ENCODE measurements around the gene CLIC2. TPM values are rescaled to one million over a fixed set of nuclear protein-coding genes. Genes with fewer than 3 reads are reported as not detected.

CLIC2 gene
- total RNA-seq, 1 experiment from 2014 or later: 0.98 TPM

DNA sequence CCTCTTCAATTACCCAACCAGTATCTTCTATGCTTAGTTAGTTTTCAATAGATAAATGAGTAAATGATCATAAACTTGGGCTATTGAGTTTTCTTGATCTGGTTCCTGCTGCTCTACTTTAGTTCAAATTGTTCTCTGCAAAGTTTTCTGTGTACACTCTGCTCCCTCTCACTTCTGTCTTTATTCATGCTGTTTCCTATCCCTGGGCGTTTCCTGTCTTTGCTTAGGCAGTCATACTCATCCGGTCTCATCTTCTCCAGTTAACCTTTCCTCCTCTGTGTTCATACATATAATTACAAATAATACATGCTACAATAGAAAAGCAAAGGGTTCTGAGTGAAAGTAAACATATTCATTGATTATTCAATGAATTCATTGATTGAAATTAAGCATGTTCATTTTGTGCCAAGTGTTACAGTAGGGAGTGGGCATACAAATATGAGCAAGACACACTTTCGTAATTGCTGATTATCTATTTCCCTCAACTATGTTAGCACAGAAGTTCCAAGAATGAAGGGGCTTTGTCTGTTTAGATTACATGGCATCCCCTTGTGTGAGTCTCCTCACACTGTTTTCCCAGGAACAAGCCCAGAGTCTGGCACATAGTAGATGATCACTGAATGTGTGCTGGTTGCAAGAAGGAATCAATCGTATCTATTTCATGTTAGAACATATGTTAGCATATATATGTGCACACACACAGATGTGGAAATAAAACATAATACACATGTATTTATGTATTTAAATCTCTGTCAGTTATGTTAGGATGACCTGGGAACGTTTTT, 71.3 kb downstream of the CLIC2 start:
- Histone ChIP-seq H3K79me1 (ENCODE audit: insufficient read depth, low read depth, low read length, poor library complexity, severe bottlenecking) (no peaks in the 10 kb centered on the region), H4K8ac (replicated peaks; ENCODE audit: insufficient read length, low read depth, low read length) (no peak overlapping the region), H3K9ac (ENCODE audit: extremely low read depth, insufficient read length, low read length) (no peak overlapping the region), H3K4me2 (ENCODE audit: insufficient read depth, insufficient read length, low read length) (peak overlapping the region; percentile 34), H3K14ac (ENCODE audit: insufficient read depth, low read length) (no peak overlapping the region), H2BK20ac (ENCODE audit: low read depth, low read length, poor library complexity, severe bottlenecking) (no peak overlapping the region), H4K91ac (ENCODE audit: insufficient read length, low read depth, low read length) (no peak overlapping the region), H3K23ac (ENCODE audit: insufficient read length, low read depth, low read length) (no peak overlapping the region), H2BK120ac (ENCODE audit: low read depth, low read length, poor library complexity, severe bottlenecking) (no peak overlapping the region), H3K9me3 (ENCODE audit: control insufficient read depth, low read depth, low read length) (peaks cover 23% of the 10 kb centered on the region), H3K27ac (ENCODE audit: insufficient read length, low read depth, low read length) (no peak overlapping the region), H3K18ac (ENCODE audit: insufficient read length, low read depth, low read length) (no peak overlapping the region), H2BK15ac (ENCODE audit: low read depth, low read length) (no peak overlapping the region), H3K4ac (ENCODE audit: low read depth, low read length) (no peak overlapping the region), H4K20me1 (ENCODE audit: control insufficient read depth, insufficient read depth, insufficient read length) (no peaks in the 10 kb centered on the region), H2AFZ (ENCODE audit: low read length) (no peak overlapping the region), H2BK12ac (ENCODE audit: insufficient read length, low read depth, low read length) (no peak overlapping the region), H3T11ph (ENCODE audit: low read length) (no peak overlapping the region), H4K5ac (ENCODE audit: insufficient read length, low read depth, low read length) (no peak overlapping the region), H3K79me2 (ENCODE audit: insufficient read depth, low read length) (no peaks in the 10 kb centered on the region), H3K56ac (ENCODE audit: insufficient read length, low read depth, low read length) (no peak overlapping the region), H3K23me2 (ENCODE audit: insufficient read length, low read depth, low read length, poor library complexity, severe bottlenecking) (no peaks in the 10 kb centered on the region), H3K27me3 (ENCODE audit: insufficient read depth, low read length) (no peaks in the 10 kb centered on the region), H2BK5ac (ENCODE audit: insufficient read length, low read length) (no peak overlapping the region), H2AK5ac (ENCODE audit: insufficient read length, low read length) (no peak overlapping the region), H3K4me1 (ENCODE audit: insufficient read depth, low read length) (no peaks in the 10 kb centered on the region)
- H3K4me3 Mint-ChIP-seq: peak overlapping the region; percentile 86 to 91
- H3K36me3 Mint-ChIP-seq (ENCODE audit: insufficient read depth in 1 of 3, low read depth in 3 of 3): peaks cover 0 to 5% (median 4%) of the 10 kb centered on the region in 3 experiments; a peak in 3 of 7 replicates
- H3K9me3 Mint-ChIP-seq: peaks cover 54 to 63% of the 10 kb centered on the region in 2 experiments
- TF ChIP-seq, protein P1, sequence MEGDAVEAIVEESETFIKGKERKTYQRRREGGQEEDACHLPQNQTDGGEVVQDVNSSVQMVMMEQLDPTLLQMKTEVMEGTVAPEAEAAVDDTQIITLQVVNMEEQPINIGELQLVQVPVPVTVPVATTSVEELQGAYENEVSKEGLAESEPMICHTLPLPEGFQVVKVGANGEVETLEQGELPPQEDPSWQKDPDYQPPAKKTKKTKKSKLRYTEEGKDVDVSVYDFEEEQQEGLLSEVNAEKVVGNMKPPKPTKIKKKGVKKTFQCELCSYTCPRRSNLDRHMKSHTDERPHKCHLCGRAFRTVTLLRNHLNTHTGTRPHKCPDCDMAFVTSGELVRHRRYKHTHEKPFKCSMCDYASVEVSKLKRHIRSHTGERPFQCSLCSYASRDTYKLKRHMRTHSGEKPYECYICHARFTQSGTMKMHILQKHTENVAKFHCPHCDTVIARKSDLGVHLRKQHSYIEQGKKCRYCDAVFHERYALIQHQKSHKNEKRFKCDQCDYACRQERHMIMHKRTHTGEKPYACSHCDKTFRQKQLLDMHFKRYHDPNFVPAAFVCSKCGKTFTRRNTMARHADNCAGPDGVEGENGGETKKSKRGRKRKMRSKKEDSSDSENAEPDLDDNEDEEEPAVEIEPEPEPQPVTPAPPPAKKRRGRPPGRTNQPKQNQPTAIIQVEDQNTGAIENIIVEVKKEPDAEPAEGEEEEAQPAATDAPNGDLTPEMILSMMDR (conservative IDR thresholded peaks at IDR 0.05): no peak
- no peak overlapping the region for H3K27ac Mint-ChIP-seq
- H3K4me1 Mint-ChIP-seq: peaks cover 4 to 9% of the 10 kb centered on the region in 2 experiments; a peak in 3 of 4 replicates
- no peaks in the 10 kb centered on the region for H3K27me3 Mint-ChIP-seq (ENCODE audit: low read depth)
- no CpG with 5 or more reads among the region's 5 CpGs for WGBS (ENCODE audit: extremely low coverage, insufficient read length, low lambda C conversion rate)
- DNase-seq: no peak

All from H9 (cell line).